NCI-H1930 (cell line): ENCODE measurements around the gene POLL.

ENCODE experiments used
- DNase-seq, 2 experiments: peaks; one replicate each; lab custom pipeline; 2025; lab: John Stamatoyannopoulos, UW

POLL gene

GRCh38 chr10:101560298-101561067 lies 27.6 kb downstream of the POLL start:
- no peak for DNase-seq

GRCh38 chr10:101559596-101560297 lies 28.3 kb downstream of the POLL start:
- DNase-seq: no peak

GRCh38 chr10:101558671-101559595 lies 29.1 kb downstream of the POLL start:
- no peak for DNase-seq

- no peak for DNase-seq
Measured at GRCh38 chr10:101558204-101558603, 29.9 kb downstream of the POLL start.

- no peak for DNase-seq
Measured at GRCh38 chr10:101557541-101557940, 30.5 kb downstream of the POLL start.

GRCh38 chr10:101552442-101552841 lies 35.6 kb downstream of the POLL start:
- DNase-seq: no peak

GRCh38 chr10:101550965-101551364 lies 37.1 kb downstream of the POLL start:
- no peak for DNase-seq

GRCh38 chr10:101545898-101546297 lies 42.2 kb downstream of the POLL start:
- DNase-seq: no peak

- no peak for DNase-seq
Measured at GRCh38 chr10:101538446-101538845, 49.6 kb downstream of the POLL start.

- DNase-seq: peak in 1 of 2 experiments; percentile 4
Measured at GRCh38 chr10:101536800-101537199, 51.3 kb downstream of the POLL start.

- no peak for DNase-seq
Measured at GRCh38 chr10:101535949-101536348, 52.1 kb downstream of the POLL start.

GRCh38 chr10:101529725-101530553 lies 58.1 kb downstream of the POLL start:
- no peak for DNase-seq

GRCh38 chr10:101529207-101529606 lies 58.9 kb downstream of the POLL start:
- DNase-seq: no peak
